ENCODE data around the gene RYR2. TPM values are rescaled to one million over a fixed set of nuclear protein-coding genes. Genes with fewer than 3 reads are reported as not detected.

The RYR2 gene
- total and polyA plus RNA-seq, 3 donors from 2014 or later: 5.4 to 9.5 (median 9.1) TPM

DNA sequence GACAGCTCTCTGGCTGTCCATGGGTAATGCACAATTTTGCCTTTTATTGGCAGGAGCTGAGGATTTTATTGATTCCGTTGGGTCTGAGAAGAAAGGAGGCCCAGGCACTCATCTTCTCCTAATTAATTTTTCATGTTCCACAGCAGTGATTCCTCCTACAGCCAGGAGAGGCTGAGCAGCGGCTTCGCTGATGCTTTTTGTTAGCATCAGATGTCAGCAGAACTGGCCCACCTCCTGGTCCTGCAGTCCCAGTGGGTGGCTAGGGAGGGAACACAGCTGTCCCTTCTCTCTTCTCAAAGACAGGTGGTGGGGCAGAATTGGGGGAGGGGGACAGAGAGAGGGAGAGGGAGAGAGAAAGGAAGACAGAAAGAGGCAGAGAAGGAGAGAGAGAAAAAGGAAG, 43.4 kb upstream of the RYR2 start:
- 65 to 78% methylated on average over 3 of the region's 3 CpGs for whole genome bisulfite sequencing, 2 donors
- intact Hi-C loops (cut with DNase I; ENCODE audit: low total_unique reads): no loop called here
- H3K27me3 ChIP-seq: no peaks in the 10 kb centered on the region
- H3K9me3 ChIP-seq: no peaks in the 10 kb centered on the region
- no peak overlapping the region for H3K27ac ChIP-seq
- no peak for DNase-seq
- no peaks in the 10 kb centered on the region for H3K4me1 ChIP-seq
- H3K36me3 ChIP-seq (ENCODE audit: low read depth, missing control alignments): no peaks in the 10 kb centered on the region
- TF ChIP-seq, protein P1, sequence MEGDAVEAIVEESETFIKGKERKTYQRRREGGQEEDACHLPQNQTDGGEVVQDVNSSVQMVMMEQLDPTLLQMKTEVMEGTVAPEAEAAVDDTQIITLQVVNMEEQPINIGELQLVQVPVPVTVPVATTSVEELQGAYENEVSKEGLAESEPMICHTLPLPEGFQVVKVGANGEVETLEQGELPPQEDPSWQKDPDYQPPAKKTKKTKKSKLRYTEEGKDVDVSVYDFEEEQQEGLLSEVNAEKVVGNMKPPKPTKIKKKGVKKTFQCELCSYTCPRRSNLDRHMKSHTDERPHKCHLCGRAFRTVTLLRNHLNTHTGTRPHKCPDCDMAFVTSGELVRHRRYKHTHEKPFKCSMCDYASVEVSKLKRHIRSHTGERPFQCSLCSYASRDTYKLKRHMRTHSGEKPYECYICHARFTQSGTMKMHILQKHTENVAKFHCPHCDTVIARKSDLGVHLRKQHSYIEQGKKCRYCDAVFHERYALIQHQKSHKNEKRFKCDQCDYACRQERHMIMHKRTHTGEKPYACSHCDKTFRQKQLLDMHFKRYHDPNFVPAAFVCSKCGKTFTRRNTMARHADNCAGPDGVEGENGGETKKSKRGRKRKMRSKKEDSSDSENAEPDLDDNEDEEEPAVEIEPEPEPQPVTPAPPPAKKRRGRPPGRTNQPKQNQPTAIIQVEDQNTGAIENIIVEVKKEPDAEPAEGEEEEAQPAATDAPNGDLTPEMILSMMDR (IDR thresholded peaks at IDR 0.05): no peak
- no peak for TF ChIP-seq POLR2A (IDR thresholded peaks at IDR 0.05)
- H3K4me3 ChIP-seq: no peak overlapping the region

DNA sequence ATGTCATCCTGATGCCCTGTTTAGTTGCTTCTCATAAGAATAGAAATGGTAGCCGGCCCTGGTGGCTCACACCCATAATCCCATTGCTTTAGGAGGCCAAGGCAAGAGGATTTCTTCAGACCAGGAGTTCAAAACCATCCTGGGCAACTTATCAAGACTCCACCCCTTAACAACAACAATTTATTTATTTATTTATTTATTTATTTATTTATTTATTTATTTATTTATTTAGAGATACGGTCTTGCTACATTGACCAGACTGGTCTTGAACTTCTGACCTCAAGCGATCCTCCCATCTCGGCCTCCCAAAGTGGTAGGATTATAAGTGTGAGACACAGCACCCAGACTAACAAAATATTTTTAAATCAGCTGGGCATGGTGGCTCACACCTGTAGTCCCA, 41.8 kb upstream of the RYR2 start:
- Histone ChIP-seq H3K27me3 (no peaks in the 10 kb centered on the region), H3K27ac (no peak overlapping the region), H3K36me3 (ENCODE audit: low read depth, missing control alignments) (no peaks in the 10 kb centered on the region), H3K4me3 (no peak overlapping the region), H3K9me3 (no peaks in the 10 kb centered on the region), H3K4me1 (no peaks in the 10 kb centered on the region)
- TF ChIP-seq, protein P1 (IDR thresholded peaks at IDR 0.05): no peak
- TF ChIP-seq POLR2A (IDR thresholded peaks at IDR 0.05): no peak
- intact Hi-C loops (cut with DNase I; ENCODE audit: low total_unique reads): no loop called here
- no peak for DNase-seq
- WGBS, 2 donors: 92 to 94% methylated on average over 4 of the region's 4 CpGs

DNA sequence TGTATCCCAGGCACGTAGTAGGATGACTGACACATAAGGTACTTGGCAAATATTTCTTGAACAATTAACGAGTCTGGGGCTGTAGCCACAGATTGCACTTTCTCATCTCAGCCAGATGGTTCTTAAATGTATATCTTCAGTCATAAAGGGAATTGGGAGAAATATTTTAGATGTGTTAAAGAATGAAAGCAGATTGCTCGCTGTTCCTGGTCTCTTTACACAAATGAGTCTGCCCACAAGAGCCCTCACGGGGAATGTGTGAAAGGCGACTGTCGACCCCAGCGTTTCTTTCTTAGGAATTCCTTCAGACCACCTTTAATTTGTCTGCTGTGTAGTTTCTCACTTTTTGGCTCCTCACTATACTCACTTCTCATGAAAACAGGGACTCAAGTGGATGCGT, 38.5 kb upstream of the RYR2 start:
- H3K27ac ChIP-seq: no peak overlapping the region
- H3K9me3 ChIP-seq: no peaks in the 10 kb centered on the region
- H3K36me3 ChIP-seq (ENCODE audit: low read depth, missing control alignments): no peaks in the 10 kb centered on the region
- H3K4me1 ChIP-seq: no peaks in the 10 kb centered on the region
- no peaks in the 10 kb centered on the region for H3K27me3 ChIP-seq
- WGBS, 2 donors: 64 to 65% methylated on average over 8 of the region's 8 CpGs
- no peak overlapping the region for H3K4me3 ChIP-seq
- intact Hi-C loops (cut with DNase I; ENCODE audit: low total_unique reads): no loop called here
- no peak for DNase-seq
- TF ChIP-seq, protein P1 (IDR thresholded peaks at IDR 0.05): no peak
- TF ChIP-seq POLR2A (IDR thresholded peaks at IDR 0.05): no peak

DNA sequence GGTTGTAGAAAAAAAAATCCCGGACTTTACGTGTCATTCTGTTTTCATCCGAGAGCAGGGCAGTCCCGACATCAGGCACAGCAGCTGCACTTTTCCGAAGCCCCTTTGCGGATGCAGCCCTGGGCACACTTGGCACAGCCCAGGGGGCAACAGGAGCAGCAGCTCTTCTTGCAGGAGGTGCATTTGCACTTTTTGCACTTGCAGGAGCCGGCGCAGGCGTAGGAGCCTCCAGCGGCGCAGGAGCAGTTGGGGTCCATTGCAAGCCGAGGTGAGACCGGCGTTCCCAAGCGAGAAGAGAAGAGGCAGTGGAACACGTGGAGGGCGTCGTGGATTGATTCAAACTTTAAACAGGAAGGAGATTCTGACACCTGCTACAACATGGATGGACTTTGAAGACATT, 37.9 kb upstream of the RYR2 start, which contains the start of gene MT1HL1:
Gene MT1HL1, minus strand, starts transcription at position 326 of the 400 bp plus-strand sequence. Its CDS starts 69 bp downstream, at position 257.
- Histone ChIP-seq H3K9me3 (no peaks in the 10 kb centered on the region), H3K27ac (no peak within 1 kb of the TSS), H3K27me3 (no peaks in the 10 kb centered on the region), H3K4me3 (peak within 1 kb of the TSS in 1 of 2 donors; percentile 23), H3K36me3 (ENCODE audit: low read depth, missing control alignments) (no peaks in the 10 kb centered on the region), H3K4me1 (no peaks in the 10 kb centered on the region)
- no peak for DNase-seq
- 62 to 90% methylated on average over 18 of the region's 18 CpGs for WGBS, 2 donors
- intact Hi-C loops (cut with DNase I; ENCODE audit: low total_unique reads): no loop called here
- no peak for TF ChIP-seq POLR2A (IDR thresholded peaks at IDR 0.05)
- TF ChIP-seq, protein P1 (IDR thresholded peaks at IDR 0.05): no peak

DNA sequence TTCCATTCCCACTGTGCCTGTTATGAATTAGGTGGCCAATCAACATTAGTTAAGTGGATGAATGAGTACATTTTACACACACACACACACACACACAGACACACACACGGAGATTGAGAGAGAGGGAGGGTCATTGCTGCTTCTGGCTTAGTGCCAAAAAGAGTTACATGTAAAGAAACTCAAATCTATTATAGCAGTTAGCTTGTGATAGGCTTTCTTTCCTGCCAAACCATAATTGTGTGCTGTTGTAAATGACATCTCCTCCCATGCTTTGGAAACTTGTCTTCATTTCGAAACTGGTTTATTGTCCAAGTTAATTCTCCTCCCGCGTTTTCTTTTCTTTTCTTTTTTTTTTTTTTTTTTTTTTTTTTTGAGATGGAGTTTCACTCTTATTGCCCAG, 36.3 kb upstream of the RYR2 start:
- Histone ChIP-seq H3K27ac (no peak overlapping the region), H3K4me3 (no peak overlapping the region), H3K27me3 (no peaks in the 10 kb centered on the region), H3K36me3 (ENCODE audit: low read depth, missing control alignments) (no peaks in the 10 kb centered on the region), H3K4me1 (no peaks in the 10 kb centered on the region), H3K9me3 (no peaks in the 10 kb centered on the region)
- WGBS, 2 donors: 53 to 59% methylated on average over 4 of the region's 4 CpGs
- DNase-seq: no peak
- intact Hi-C loops (cut with DNase I; ENCODE audit: low total_unique reads): no loop called here
- no peak for TF ChIP-seq POLR2A (IDR thresholded peaks at IDR 0.05)
- TF ChIP-seq, protein P1 (IDR thresholded peaks at IDR 0.05): no peak
